Endothelial cell of umbilical vein (primary cell): ENCODE data around the gene ASB6.

Experiments
- CTCF ChIP-seq, 2 donors: IDR thresholded peaks; 1 replicate in 1 of 2; 2 replicates in 1 of 2; pipeline ENCODE4 v1.5.1; 2011; ENCODE audit warnings: low read length in 2 of 2, mild to moderate bottlenecking in 2 of 2, moderate library complexity in 2 of 2, control low read depth in 1 of 2, inconsistent platforms in 1 of 2, low read depth in 1 of 2; ENCODE audit not compliant: insufficient read depth in 1 of 2; ENCODE audit errors: extremely low read depth in 1 of 2
- EZH2 ChIP-seq: IDR thresholded peaks from 2 replicates; pipeline ENCODE4 v1.6.1; 2012; ENCODE audit warnings: borderline replicate concordance, low read depth, mild to moderate bottlenecking, moderate library complexity, low read length, inconsistent platforms; ENCODE audit not compliant: severe bottlenecking
- GATA2 ChIP-seq: IDR thresholded peaks from 2 replicates; pipeline ENCODE4 v1.7.0; 2011; ENCODE audit warnings: low read depth, mild to moderate bottlenecking, moderate library complexity, mixed read lengths, low read length; ENCODE audit not compliant: insufficient read length, insufficient read depth
- MAX ChIP-seq: IDR thresholded peaks from 2 replicates; pipeline ENCODE4 v1.6.1; 2011; ENCODE audit not compliant: insufficient read depth, insufficient read length
- POLR2A ChIP-seq: IDR thresholded peaks from 2 replicates; pipeline ENCODE4 v1.6.1; 2012; ENCODE audit warnings: low read depth, mild to moderate bottlenecking, control low read depth, low read length
- POLR2AphosphoS5 ChIP-seq: IDR thresholded peaks from 2 replicates; pipeline ENCODE4 v1.6.1; 2012; ENCODE audit warnings: low read depth, mild to moderate bottlenecking, control low read depth, low read length, moderate library complexity; ENCODE audit not compliant: insufficient read depth

GRCh38 chr9:129637673-129638439 is 4.1 kb downstream of the ASB6 start:
- TF ChIP-seq CTCF (IDR thresholded peaks at IDR 0.05; ENCODE audit: extremely low read depth in 1 of 2, insufficient read depth in 1 of 2, low read depth in 1 of 2, low read length in 2 of 2) (no peak), POLR2A (peak; percentile 15), POLR2AphosphoS5 (peak; percentile 12), EZH2 (no peak), GATA2 (no peak), MAX (no peak)
